Activated gamma-delta T cell treated with anti-CD3 and anti-CD28 coated beads, Interleukin-2, amount 50 U/mL, for 16 hours (primary cell): ENCODE data around the gene COG5.
"Not testable (repeated sequence)": the region's sequence is repeated elsewhere in the genome, so short reads cannot be mapped to it uniquely, and the experiment has no call there.

Source experiments
- DNase-seq: peaks from one replicate; pipeline ENCODE4 v3.0.0-alpha.2; 2020; ENCODE audit warnings: low read depth

Gene COG5

GRCh38 chr7:107269790-107270189 is 293.9 kb downstream of the COG5 start:
- DNase-seq = no peak

GRCh38 chr7:107268594-107268993 is 295.1 kb downstream of the COG5 start:
- DNase-seq = no peak

GRCh38 chr7:107267138-107267537 is 296.6 kb downstream of the COG5 start:
- DNase-seq = no peak

GRCh38 chr7:107264723-107265122 is 299.0 kb downstream of the COG5 start:
- DNase-seq = no peak

- no peak for DNase-seq
Observed at GRCh38 chr7:107262857-107263256, 300.9 kb downstream of the COG5 start.

GRCh38 chr7:107258737-107259136 is 305.0 kb downstream of the COG5 start:
- DNase-seq = no peak

- no peak for DNase-seq
Observed at GRCh38 chr7:107255602-107256001, 308.1 kb downstream of the COG5 start.

GRCh38 chr7:107254398-107254985 is 309.2 kb downstream of the COG5 start:
- DNase-seq = no peak

GRCh38 chr7:107253599-107253998 is 310.1 kb downstream of the COG5 start:
- no peak for DNase-seq

GRCh38 chr7:107251963-107252362 is 311.8 kb downstream of the COG5 start:
- DNase-seq = no peak

- DNase-seq = no peak
Observed at GRCh38 chr7:107248551-107249316, 315.0 kb downstream of the COG5 start.

- DNase-seq = not testable (repeated sequence)
Observed at GRCh38 chr7:107246836-107247235, 316.9 kb downstream of the COG5 start.

GRCh38 chr7:107244613-107245012 is 319.1 kb downstream of the COG5 start:
- DNase-seq = no peak

- DNase-seq = no peak
Observed at GRCh38 chr7:107242267-107242666, 321.5 kb downstream of the COG5 start.

GRCh38 chr7:107237451-107237850 is 326.3 kb downstream of the COG5 start:
- no peak for DNase-seq

- DNase-seq = no peak
Observed at GRCh38 chr7:107236862-107237261, 326.9 kb downstream of the COG5 start.

- no peak for DNase-seq
Observed at GRCh38 chr7:107234436-107234835, 329.3 kb downstream of the COG5 start.

- no peak for DNase-seq
Observed at GRCh38 chr7:107233981-107234380, 329.7 kb downstream of the COG5 start.

GRCh38 chr7:107233174-107233573 is 330.5 kb downstream of the COG5 start:
- no peak for DNase-seq

- DNase-seq = no peak
Observed at GRCh38 chr7:107232568-107233090, 331.1 kb downstream of the COG5 start.

- no peak for DNase-seq
Observed at GRCh38 chr7:107230334-107230733, 333.4 kb downstream of the COG5 start.

- no peak for DNase-seq
Observed at GRCh38 chr7:107228291-107228690, 335.4 kb downstream of the COG5 start.

GRCh38 chr7:107224374-107225223 is 339.1 kb downstream of the COG5 start:
- no peak for DNase-seq
